Endothelial cell of umbilical vein (primary cell): Measurements from ENCODE around the gene RPF1. TPM values are rescaled to one million over a fixed set of nuclear protein-coding genes. Genes with fewer than 3 reads are reported as not detected.

Experiments
- BruUV-seq: library from RNA; stranded (reverse); fragments of 400-500 nt; replicated peaks from 2 replicates; lab custom pipeline; 2021; lab: Mats Ljungman, UMichigan
- CTCF ChIA-PET: fragments of 300-600, 350-600 bp; sonication (Branson Sonifier 250); formaldehyde crosslinking; loops from one replicate; lab custom pipeline; 2021; ENCODE audit warnings: antibody characterized with exemption, inconsistent platforms; lab: Charles Lee
- POLR2A ChIA-PET: fragments of 300-600, 350-600 bp; sonication (Branson Sonifier 250); formaldehyde crosslinking; loops from one replicate; lab custom pipeline; 2021; ENCODE audit warnings: antibody characterized with exemption, inconsistent platforms; lab: Charles Lee
- DNase-seq: peaks from one replicate; pipeline ENCODE4 v3.0.0-alpha.2; 2011; ENCODE audit warnings: low read depth, low spot score
- FAIRE-seq: peaks from 2 replicates; lab custom pipeline; 2011; peaks lifted over from hg19 to GRCh38; lab: Jason Lieb, UNC
- H2AFZ ChIP-seq: 2 replicates; pipeline ENCODE4 v1.6.0; 2012; ENCODE audit warnings: low read depth, low read length, control low read depth, inconsistent platforms
- H3K27ac ChIP-seq: 2 replicates; pipeline ENCODE4 v1.5.1; 2011; ENCODE audit warnings: low read depth, mild to moderate bottlenecking, control low read depth, low read length, moderate library complexity; ENCODE audit not compliant: insufficient read depth
- H3K27me3 ChIP-seq, 2 experiments: 2 replicates each; pipeline versions ENCODE4 v1.6.0 to v1.6.1; 2011; ENCODE audit warnings: low read length in 2 of 2, mixed read lengths in 1 of 2; ENCODE audit not compliant: control insufficient read depth in 2 of 2, insufficient read depth in 2 of 2
- H3K36me3 ChIP-seq, 2 experiments: 2 replicates in 1 of 2; 3 replicates in 1 of 2; pipeline ENCODE4 v1.5.1; 2011; ENCODE audit warnings: low read length in 2 of 2, mild to moderate bottlenecking in 1 of 2, moderate library complexity in 1 of 2; ENCODE audit not compliant: control insufficient read depth in 2 of 2, insufficient read depth in 2 of 2; ENCODE audit errors: extremely low read depth in 1 of 2
- H3K4me1 ChIP-seq: 3 replicates; pipeline ENCODE4 v1.5.1; 2011; ENCODE audit warnings: mild to moderate bottlenecking, low read length; ENCODE audit not compliant: control insufficient read depth, insufficient read depth; ENCODE audit errors: extremely low read depth
- H3K4me2 ChIP-seq: 2 replicates; pipeline ENCODE4 v1.6.1; 2011; ENCODE audit warnings: low read length, control low read depth, mixed read lengths; ENCODE audit not compliant: insufficient read depth
- H3K4me3 ChIP-seq, 3 experiments: fragments of 200-600 bp in 1 of 3; sonication (generic), shearing (Covaris generic) in 1 of 3; replicated peaks in 1 of 3; 2 replicates each; pipeline ENCODE4 v1.5.1; 2011 to 2016; ENCODE audit warnings: control low read depth in 3 of 3, low read length in 3 of 3, mild to moderate bottlenecking in 2 of 3, inconsistent platforms in 1 of 3, low read depth in 1 of 3, moderate library complexity in 1 of 3; ENCODE audit not compliant: insufficient read depth in 1 of 3
- H3K79me2 ChIP-seq: 2 replicates; pipeline ENCODE4 v1.6.0; 2012; ENCODE audit warnings: low read length, inconsistent platforms; ENCODE audit not compliant: control insufficient read depth, insufficient read depth
- H3K9ac ChIP-seq: replicated peaks from 2 replicates; pipeline ENCODE3; 2011; ENCODE audit warnings: low read length, control low read depth; ENCODE audit not compliant: insufficient read depth; ENCODE audit errors: extremely low read depth
- H3K9me1 ChIP-seq: replicated peaks from 3 replicates; pipeline ENCODE4 v1.6.0; 2011; ENCODE audit warnings: mild to moderate bottlenecking, low read length; ENCODE audit not compliant: control insufficient read depth, insufficient read depth; ENCODE audit errors: extremely low read depth
- H3K9me3 ChIP-seq: replicated peaks from 2 replicates; pipeline ENCODE4 v1.5.1; 2012; ENCODE audit warnings: low read length, inconsistent platforms; ENCODE audit not compliant: control insufficient read depth, insufficient read depth
- H4K20me1 ChIP-seq: replicated peaks from 2 replicates; pipeline ENCODE3; 2011; ENCODE audit warnings: mild to moderate bottlenecking, low read length; ENCODE audit not compliant: control insufficient read depth, insufficient read depth; ENCODE audit errors: extremely low read depth
- EZH2 ChIP-seq: IDR thresholded peaks from 2 replicates; pipeline ENCODE4 v1.6.1; 2012; ENCODE audit warnings: borderline replicate concordance, low read depth, mild to moderate bottlenecking, moderate library complexity, low read length, inconsistent platforms; ENCODE audit not compliant: severe bottlenecking
- FOS ChIP-seq: IDR thresholded peaks from 2 replicates; pipeline ENCODE4 v1.6.1; 2011; ENCODE audit warnings: mild to moderate bottlenecking, low read length, moderate library complexity, borderline replicate concordance; ENCODE audit not compliant: insufficient read depth
- GATA2 ChIP-seq: IDR thresholded peaks from 2 replicates; pipeline ENCODE4 v1.7.0; 2011; ENCODE audit warnings: low read depth, mild to moderate bottlenecking, moderate library complexity, mixed read lengths, low read length; ENCODE audit not compliant: insufficient read length, insufficient read depth
- JUN ChIP-seq: IDR thresholded peaks from 2 replicates; pipeline ENCODE4 v1.6.1; 2011; ENCODE audit warnings: borderline replicate concordance, low read depth; ENCODE audit not compliant: insufficient read length, insufficient read depth
- MYC ChIP-seq: IDR thresholded peaks from one replicate; pipeline ENCODE4 v1.6.1; 2011; ENCODE audit warnings: mild to moderate bottlenecking, low read depth, low read length
- POLR2A ChIP-seq: IDR thresholded peaks from 2 replicates; pipeline ENCODE4 v1.6.1; 2012; ENCODE audit warnings: low read depth, mild to moderate bottlenecking, control low read depth, low read length
- POLR2AphosphoS5 ChIP-seq: IDR thresholded peaks from 2 replicates; pipeline ENCODE4 v1.6.1; 2012; ENCODE audit warnings: low read depth, mild to moderate bottlenecking, control low read depth, low read length, moderate library complexity; ENCODE audit not compliant: insufficient read depth
- dilution Hi-C: fragments of 300-500 bp; cut with MboI; formaldehyde crosslinking; loops from one replicate; pipeline ENCODE4 v1.15.0; 2019; ENCODE audit warnings: low sequenced_read_pairs; ENCODE audit not compliant: extremely low pct_ligation_motif_present
- intact Hi-C: fragments of 100-400 bp; cut with micrococcal nuclease; formaldehyde crosslinking; loops from one replicate; pipeline ENCODE4 v1.10.0; 2022
- polyA plus RNA-seq, 4 experiments: library from polyadenylated mRNA; depleted of rRNA in 3 of 4; stranded (reverse) in 3 of 4; unstranded in 1 of 4; fragments of >200 nt; gene quantifications; 2 replicates each; pipeline versions ENCODE4 v1.2.1 to v1.2.3, GENCODE V29; 2011 to 2012; ENCODE audit warnings: missing spikeins in 1 of 4
- total RNA-seq: library from RNA; stranded (reverse); gene quantifications from 2 replicates; pipeline ENCODE4 v1.2.3, GENCODE V29; 2021
- TF ChIP-seq, protein P1 (sequence below): IDR thresholded peaks from 2 replicates; pipeline ENCODE4 v1.6.1; 2011; ENCODE audit not compliant: insufficient read depth, insufficient read length
- TF ChIP-seq, protein P2 (sequence below), 2 donors: IDR thresholded peaks; 1 replicate in 1 of 2; 2 replicates in 1 of 2; pipeline ENCODE4 v1.5.1; 2011; ENCODE audit warnings: low read length in 2 of 2, mild to moderate bottlenecking in 2 of 2, moderate library complexity in 2 of 2, control low read depth in 1 of 2, inconsistent platforms in 1 of 2, low read depth in 1 of 2; ENCODE audit not compliant: insufficient read depth in 1 of 2; ENCODE audit errors: extremely low read depth in 1 of 2

RPF1 gene
- total and polyA plus RNA-seq, 2 donors (not counting 3 experiments of a cell fraction or from before 2014, with no cell fraction given), result 15.3 to 32.6 TPM

DNA sequence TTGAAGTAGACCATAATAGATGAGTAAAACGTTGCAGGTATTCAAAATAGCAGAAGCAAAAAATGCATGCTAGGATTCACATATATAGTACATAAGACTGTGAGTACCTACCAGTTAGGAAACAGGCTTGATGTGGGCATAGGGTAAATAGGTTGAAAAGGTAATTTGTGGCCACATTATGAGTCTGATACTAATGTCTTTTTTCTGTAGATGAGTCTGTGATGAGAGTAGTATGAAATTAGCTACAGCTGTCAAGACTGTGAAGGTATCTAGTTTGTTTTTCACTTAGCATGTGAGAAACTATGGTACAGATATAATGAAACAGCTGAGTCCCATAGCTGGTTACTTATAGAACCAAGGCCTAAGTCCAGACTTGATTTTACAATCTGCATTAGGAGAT, 14.7 kb downstream of the RPF1 start:
- no peaks in the 10 kb centered on the region for H3K4me1 ChIP-seq
- no peaks in the 10 kb centered on the region for H3K9me3 ChIP-seq
- TF ChIP-seq, protein P1, sequence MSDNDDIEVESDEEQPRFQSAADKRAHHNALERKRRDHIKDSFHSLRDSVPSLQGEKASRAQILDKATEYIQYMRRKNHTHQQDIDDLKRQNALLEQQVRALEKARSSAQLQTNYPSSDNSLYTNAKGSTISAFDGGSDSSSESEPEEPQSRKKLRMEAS, result no peak
- TF ChIP-seq FOS, result no peak
- TF ChIP-seq POLR2AphosphoS5, result no peak
- TF ChIP-seq, protein P2, sequence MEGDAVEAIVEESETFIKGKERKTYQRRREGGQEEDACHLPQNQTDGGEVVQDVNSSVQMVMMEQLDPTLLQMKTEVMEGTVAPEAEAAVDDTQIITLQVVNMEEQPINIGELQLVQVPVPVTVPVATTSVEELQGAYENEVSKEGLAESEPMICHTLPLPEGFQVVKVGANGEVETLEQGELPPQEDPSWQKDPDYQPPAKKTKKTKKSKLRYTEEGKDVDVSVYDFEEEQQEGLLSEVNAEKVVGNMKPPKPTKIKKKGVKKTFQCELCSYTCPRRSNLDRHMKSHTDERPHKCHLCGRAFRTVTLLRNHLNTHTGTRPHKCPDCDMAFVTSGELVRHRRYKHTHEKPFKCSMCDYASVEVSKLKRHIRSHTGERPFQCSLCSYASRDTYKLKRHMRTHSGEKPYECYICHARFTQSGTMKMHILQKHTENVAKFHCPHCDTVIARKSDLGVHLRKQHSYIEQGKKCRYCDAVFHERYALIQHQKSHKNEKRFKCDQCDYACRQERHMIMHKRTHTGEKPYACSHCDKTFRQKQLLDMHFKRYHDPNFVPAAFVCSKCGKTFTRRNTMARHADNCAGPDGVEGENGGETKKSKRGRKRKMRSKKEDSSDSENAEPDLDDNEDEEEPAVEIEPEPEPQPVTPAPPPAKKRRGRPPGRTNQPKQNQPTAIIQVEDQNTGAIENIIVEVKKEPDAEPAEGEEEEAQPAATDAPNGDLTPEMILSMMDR (IDR thresholded peaks at IDR 0.05; ENCODE audit: extremely low read depth in 1 of 2, insufficient read depth in 1 of 2, low read depth in 1 of 2, low read length in 2 of 2), result no peak
- TF ChIP-seq MYC, result no peak
- no peak for TF ChIP-seq GATA2
- TF ChIP-seq POLR2A, result no peak
- TF ChIP-seq EZH2, result no peak
- no peak for TF ChIP-seq JUN
- POLR2A ChIA-PET, result no interaction called here
- no peaks in the 10 kb centered on the region for H3K9me1 ChIP-seq
- H3K27me3 ChIP-seq, result no peaks in the 10 kb centered on the region
- peaks cover 3% of the 10 kb centered on the region for H4K20me1 ChIP-seq
- H3K27ac ChIP-seq, result no peak overlapping the region
- no peak for DNase-seq
- H3K4me3 ChIP-seq, result no peak overlapping the region
- H3K9ac ChIP-seq, result no peak overlapping the region
- no peak overlapping the region for H2AFZ ChIP-seq
- dilution Hi-C loops (no loop called here), intact Hi-C loops (no loop called here)
- BruUV-seq, result no TSS peak
- CTCF ChIA-PET, result interaction anchor here (1.3 kb wide), 1 partner anchor 110 kb away, joined by 3 read pairs; no protein-coding TSS in a partner anchor
- peaks cover 1% of the 10 kb centered on the region for H3K79me2 ChIP-seq
- FAIRE-seq, result no peak
- H3K36me3 ChIP-seq, result peaks cover 7 to 27% of the 10 kb centered on the region in 2 experiments
- no peak overlapping the region for H3K4me2 ChIP-seq
